Measurements from ENCODE around the gene CLEC4M.
"Not testable (repeated sequence)": the region's sequence is repeated elsewhere in the genome, so short reads cannot be mapped to it uniquely, and the experiment has no call there.

The CLEC4M gene

GRCh38 chr19:7744199-7744786, 18.8 kb upstream of the CLEC4M start:
- Histone ChIP-seq H3K4me1 (ENCODE audit: control insufficient read depth, insufficient read depth, low read length) (no peaks in the 10 kb centered on the region), H3K36me3 (ENCODE audit: control insufficient read depth, insufficient read depth, low read length) (no peaks in the 10 kb centered on the region), H3K9ac (ENCODE audit: low read length) (no peak overlapping the region), H3K27ac (ENCODE audit: low read depth, low read length) (no peak overlapping the region), H3K27me3 (ENCODE audit: control insufficient read depth, insufficient read depth, low read length) (peaks cover 2% of the 10 kb centered on the region), H3K4me3 (ENCODE audit: low read length) (no peak overlapping the region)

- Histone ChIP-seq H3K4me3 (ENCODE audit: low read length) (no peak overlapping the region), H3K4me1 (ENCODE audit: control insufficient read depth, insufficient read depth, low read length) (no peaks in the 10 kb centered on the region), H3K27me3 (ENCODE audit: control insufficient read depth, insufficient read depth, low read length) (peaks cover 2% of the 10 kb centered on the region), H3K9ac (ENCODE audit: low read length) (no peak overlapping the region), H3K36me3 (ENCODE audit: control insufficient read depth, insufficient read depth, low read length) (no peaks in the 10 kb centered on the region), H3K27ac (ENCODE audit: low read depth, low read length) (no peak overlapping the region)
Observed at GRCh38 chr19:7744871-7745650, 18.0 kb upstream of the CLEC4M start.

GRCh38 chr19:7746306-7746705, 16.7 kb upstream of the CLEC4M start:
- not testable (repeated sequence) for H3K27ac ChIP-seq (ENCODE audit: low read depth, low read length); H3K36me3 ChIP-seq (ENCODE audit: control insufficient read depth, insufficient read depth, low read length); H3K4me3 ChIP-seq (ENCODE audit: low read length); H3K9ac ChIP-seq (ENCODE audit: low read length); H3K4me1 ChIP-seq (ENCODE audit: control insufficient read depth, insufficient read depth, low read length); H3K27me3 ChIP-seq (ENCODE audit: control insufficient read depth, insufficient read depth, low read length)

GRCh38 chr19:7746903-7747884, 15.8 kb upstream of the CLEC4M start, which contains the start of gene CD209:
Gene CD209 (minus strand): TSS chr19:7747534. CDS start chr19:7747511, 23 bp downstream.
- H3K4me1 ChIP-seq (ENCODE audit: control insufficient read depth, insufficient read depth, low read length) = no peaks in the 10 kb centered on the region
- peaks cover 2% of the 10 kb centered on the region for H3K27me3 ChIP-seq (ENCODE audit: control insufficient read depth, insufficient read depth, low read length)
- no peak within 1 kb of the TSS for H3K27ac ChIP-seq (ENCODE audit: low read depth, low read length)
- no peak within 1 kb of the TSS for H3K9ac ChIP-seq (ENCODE audit: low read length)
- H3K4me3 ChIP-seq (ENCODE audit: low read length) = peak within 1 kb of the TSS; percentile 21
- no peaks in the 10 kb centered on the region for H3K36me3 ChIP-seq (ENCODE audit: control insufficient read depth, insufficient read depth, low read length)

GRCh38 chr19:7748171-7748570, 14.9 kb upstream of the CLEC4M start:
- no peaks in the 10 kb centered on the region for H3K4me1 ChIP-seq (ENCODE audit: control insufficient read depth, insufficient read depth, low read length)
- H3K27me3 ChIP-seq (ENCODE audit: control insufficient read depth, insufficient read depth, low read length) = peaks cover 2% of the 10 kb centered on the region
- no peak overlapping the region for H3K9ac ChIP-seq (ENCODE audit: low read length)
- H3K27ac ChIP-seq (ENCODE audit: low read depth, low read length) = no peak overlapping the region
- no peaks in the 10 kb centered on the region for H3K36me3 ChIP-seq (ENCODE audit: control insufficient read depth, insufficient read depth, low read length)
- H3K4me3 ChIP-seq (ENCODE audit: low read length) = no peak overlapping the region

GRCh38 chr19:7748756-7749155, 14.3 kb upstream of the CLEC4M start:
- H3K4me1 ChIP-seq (ENCODE audit: control insufficient read depth, insufficient read depth, low read length) = no peaks in the 10 kb centered on the region
- no peak overlapping the region for H3K4me3 ChIP-seq (ENCODE audit: low read length)
- H3K27ac ChIP-seq (ENCODE audit: low read depth, low read length) = no peak overlapping the region
- peaks cover 2% of the 10 kb centered on the region for H3K27me3 ChIP-seq (ENCODE audit: control insufficient read depth, insufficient read depth, low read length)
- H3K36me3 ChIP-seq (ENCODE audit: control insufficient read depth, insufficient read depth, low read length) = no peaks in the 10 kb centered on the region
- H3K9ac ChIP-seq (ENCODE audit: low read length) = no peak overlapping the region

GRCh38 chr19:7751157-7751783, 11.8 kb upstream of the CLEC4M start:
- Histone ChIP-seq H3K27me3 (ENCODE audit: control insufficient read depth, insufficient read depth, low read length) (peaks cover 2% of the 10 kb centered on the region), H3K36me3 (ENCODE audit: control insufficient read depth, insufficient read depth, low read length) (no peaks in the 10 kb centered on the region), H3K9ac (ENCODE audit: low read length) (no peak overlapping the region), H3K4me1 (ENCODE audit: control insufficient read depth, insufficient read depth, low read length) (no peaks in the 10 kb centered on the region), H3K4me3 (ENCODE audit: low read length) (no peak overlapping the region), H3K27ac (ENCODE audit: low read depth, low read length) (no peak overlapping the region)

- H3K4me1 ChIP-seq (ENCODE audit: control insufficient read depth, insufficient read depth, low read length) = no peaks in the 10 kb centered on the region
- no peak overlapping the region for H3K27ac ChIP-seq (ENCODE audit: low read depth, low read length)
- no peak overlapping the region for H3K4me3 ChIP-seq (ENCODE audit: low read length)
- H3K36me3 ChIP-seq (ENCODE audit: control insufficient read depth, insufficient read depth, low read length) = no peaks in the 10 kb centered on the region
- no peak overlapping the region for H3K9ac ChIP-seq (ENCODE audit: low read length)
- no peaks in the 10 kb centered on the region for H3K27me3 ChIP-seq (ENCODE audit: control insufficient read depth, insufficient read depth, low read length)
Observed at GRCh38 chr19:7756258-7756657, 6.8 kb upstream of the CLEC4M start.

- H3K36me3 ChIP-seq (ENCODE audit: control insufficient read depth, insufficient read depth, low read length) = no peaks in the 10 kb centered on the region
- no peak overlapping the region for H3K27ac ChIP-seq (ENCODE audit: low read depth, low read length)
- no peak overlapping the region for H3K4me3 ChIP-seq (ENCODE audit: low read length)
- H3K27me3 ChIP-seq (ENCODE audit: control insufficient read depth, insufficient read depth, low read length) = no peaks in the 10 kb centered on the region
- H3K4me1 ChIP-seq (ENCODE audit: control insufficient read depth, insufficient read depth, low read length) = no peaks in the 10 kb centered on the region
- H3K9ac ChIP-seq (ENCODE audit: low read length) = no peak overlapping the region
Observed at GRCh38 chr19:7757358-7757757, 5.7 kb upstream of the CLEC4M start.

- Histone ChIP-seq H3K4me1 (ENCODE audit: control insufficient read depth, insufficient read depth, low read length) (no peaks in the 10 kb centered on the region), H3K27me3 (ENCODE audit: control insufficient read depth, insufficient read depth, low read length) (no peaks in the 10 kb centered on the region), H3K4me3 (ENCODE audit: low read length) (no peak overlapping the region), H3K36me3 (ENCODE audit: control insufficient read depth, insufficient read depth, low read length) (no peaks in the 10 kb centered on the region), H3K9ac (ENCODE audit: low read length) (no peak overlapping the region), H3K27ac (ENCODE audit: low read depth, low read length) (no peak overlapping the region)
Observed at GRCh38 chr19:7759156-7759555, 3.9 kb upstream of the CLEC4M start.

GRCh38 chr19:7763696-7764095, 653 bp downstream of the CLEC4M start:
- H3K36me3 ChIP-seq (ENCODE audit: control insufficient read depth, insufficient read depth, low read length) = no peaks in the 10 kb centered on the region
- H3K27ac ChIP-seq (ENCODE audit: low read depth, low read length) = no peak overlapping the region
- no peaks in the 10 kb centered on the region for H3K27me3 ChIP-seq (ENCODE audit: control insufficient read depth, insufficient read depth, low read length)
- no peak overlapping the region for H3K4me3 ChIP-seq (ENCODE audit: low read length)
- H3K9ac ChIP-seq (ENCODE audit: low read length) = no peak overlapping the region
- no peaks in the 10 kb centered on the region for H3K4me1 ChIP-seq (ENCODE audit: control insufficient read depth, insufficient read depth, low read length)

- not testable (repeated sequence) for H3K27ac ChIP-seq (ENCODE audit: low read depth, low read length); H3K4me3 ChIP-seq (ENCODE audit: low read length); H3K9ac ChIP-seq (ENCODE audit: low read length); H3K4me1 ChIP-seq (ENCODE audit: control insufficient read depth, insufficient read depth, low read length); H3K27me3 ChIP-seq (ENCODE audit: control insufficient read depth, insufficient read depth, low read length); H3K36me3 ChIP-seq (ENCODE audit: control insufficient read depth, insufficient read depth, low read length)
Observed at GRCh38 chr19:7764157-7764556, 1.1 kb downstream of the CLEC4M start.
